ENCODE measurements around the gene ANKRD13A.
"Not testable (repeated sequence)": the region's sequence is repeated elsewhere in the genome, so short reads cannot be mapped to it uniquely, and the experiment has no call there.

The ANKRD13A gene

GRCh38 chr12:110006115-110006514, 6.9 kb downstream of the ANKRD13A start:
- in situ Hi-C loops (cut with MboI; ENCODE audit: low sequenced_read_pairs): no loop called here

DNA sequence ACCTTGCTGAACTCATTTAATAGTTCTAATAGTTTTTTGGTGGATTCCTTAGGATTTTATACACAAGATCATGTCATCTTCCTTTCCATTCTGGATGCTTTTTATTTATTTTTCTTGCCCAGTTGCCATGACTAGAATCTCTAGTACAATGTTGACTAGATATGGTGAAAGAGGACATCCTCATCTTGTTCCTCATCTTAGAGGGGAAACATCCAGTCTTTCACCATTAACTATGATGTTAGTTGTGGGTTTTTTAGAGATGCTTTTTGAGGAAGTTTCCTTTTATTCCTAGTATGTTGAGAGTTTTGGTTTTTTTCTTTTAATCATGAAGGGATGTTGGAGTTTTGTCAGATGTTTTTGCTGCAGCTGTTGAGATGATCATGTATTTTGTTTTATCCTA, 8.7 kb downstream of the ANKRD13A start:
- in situ Hi-C loops (cut with MboI; ENCODE audit: low sequenced_read_pairs): no loop called here

- in situ Hi-C loops (cut with MboI; ENCODE audit: low sequenced_read_pairs): not testable (repeated sequence)
These were observed 9.6 kb downstream of the ANKRD13A start for GRCh38 chr12:110008681-110009398.

- in situ Hi-C loops (cut with MboI; ENCODE audit: low sequenced_read_pairs): no loop called here
These were observed 11.9 kb downstream of the ANKRD13A start for GRCh38 chr12:110010853-110011723.

DNA sequence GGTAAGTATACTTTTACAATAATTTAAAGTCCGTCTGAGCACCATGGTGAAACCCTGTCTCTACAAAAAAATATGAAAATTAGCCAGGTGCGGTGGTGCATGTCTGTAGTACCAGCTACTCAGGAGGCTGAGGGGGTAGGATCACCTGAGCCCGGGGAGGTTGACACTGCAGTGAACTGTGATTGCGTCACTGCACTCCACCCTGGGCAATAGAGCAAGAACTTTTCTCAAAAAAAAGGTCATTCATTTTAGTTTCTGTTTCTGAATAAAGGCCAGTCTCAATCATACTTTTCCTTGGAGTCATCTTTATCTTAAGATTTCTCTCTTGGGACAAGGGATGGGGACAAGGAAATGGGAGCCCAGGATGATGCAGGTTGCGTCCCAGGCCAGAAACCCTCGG, 12.9 kb downstream of the ANKRD13A start:
- in situ Hi-C loops (cut with MboI; ENCODE audit: low sequenced_read_pairs): no loop called here

DNA sequence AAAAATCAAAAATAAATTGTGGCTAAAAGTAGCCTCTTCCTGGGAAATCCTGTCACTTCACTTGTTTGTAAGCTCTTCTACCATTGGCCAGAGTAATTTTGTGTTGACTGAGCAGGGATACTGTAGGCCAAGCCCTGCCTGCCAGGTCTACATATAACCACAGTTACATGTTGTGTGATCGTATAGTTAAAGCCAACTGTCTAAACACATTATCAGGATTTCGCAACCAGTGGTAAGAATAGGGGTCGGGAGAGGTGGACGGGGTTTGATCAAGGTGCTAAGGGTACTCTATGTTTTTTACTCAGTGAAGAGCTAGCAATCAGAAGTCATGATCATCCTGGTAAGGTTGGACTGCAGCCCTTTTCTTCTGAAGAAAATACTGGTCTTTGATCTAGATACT, 13.4 kb downstream of the ANKRD13A start:
- in situ Hi-C loops (cut with MboI; ENCODE audit: low sequenced_read_pairs): no loop called here

DNA sequence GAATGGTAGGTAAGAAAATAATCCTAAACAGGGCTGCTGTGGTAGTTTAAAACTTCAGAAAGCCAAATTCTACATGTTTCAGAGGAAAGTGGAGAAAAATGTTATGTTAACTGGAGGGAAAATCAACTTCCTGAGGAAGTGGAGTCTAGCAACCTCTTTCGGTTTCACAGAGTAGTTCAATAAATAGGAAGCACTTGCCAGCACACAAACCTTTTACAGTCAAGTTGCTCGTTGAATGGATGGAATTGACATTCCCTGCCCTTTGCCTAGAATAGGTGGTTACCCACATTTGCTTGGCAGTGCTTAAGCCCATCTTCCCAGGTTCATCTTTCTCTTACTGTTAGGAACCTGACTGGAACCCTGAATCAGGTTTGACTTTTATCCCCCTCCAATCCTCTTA, 15.9 kb downstream of the ANKRD13A start:
- in situ Hi-C loops (cut with MboI; ENCODE audit: low sequenced_read_pairs): no loop called here

GRCh38 chr12:110020956-110021355, 21.7 kb downstream of the ANKRD13A start:
- in situ Hi-C loops (cut with MboI; ENCODE audit: low sequenced_read_pairs): no loop called here

DNA sequence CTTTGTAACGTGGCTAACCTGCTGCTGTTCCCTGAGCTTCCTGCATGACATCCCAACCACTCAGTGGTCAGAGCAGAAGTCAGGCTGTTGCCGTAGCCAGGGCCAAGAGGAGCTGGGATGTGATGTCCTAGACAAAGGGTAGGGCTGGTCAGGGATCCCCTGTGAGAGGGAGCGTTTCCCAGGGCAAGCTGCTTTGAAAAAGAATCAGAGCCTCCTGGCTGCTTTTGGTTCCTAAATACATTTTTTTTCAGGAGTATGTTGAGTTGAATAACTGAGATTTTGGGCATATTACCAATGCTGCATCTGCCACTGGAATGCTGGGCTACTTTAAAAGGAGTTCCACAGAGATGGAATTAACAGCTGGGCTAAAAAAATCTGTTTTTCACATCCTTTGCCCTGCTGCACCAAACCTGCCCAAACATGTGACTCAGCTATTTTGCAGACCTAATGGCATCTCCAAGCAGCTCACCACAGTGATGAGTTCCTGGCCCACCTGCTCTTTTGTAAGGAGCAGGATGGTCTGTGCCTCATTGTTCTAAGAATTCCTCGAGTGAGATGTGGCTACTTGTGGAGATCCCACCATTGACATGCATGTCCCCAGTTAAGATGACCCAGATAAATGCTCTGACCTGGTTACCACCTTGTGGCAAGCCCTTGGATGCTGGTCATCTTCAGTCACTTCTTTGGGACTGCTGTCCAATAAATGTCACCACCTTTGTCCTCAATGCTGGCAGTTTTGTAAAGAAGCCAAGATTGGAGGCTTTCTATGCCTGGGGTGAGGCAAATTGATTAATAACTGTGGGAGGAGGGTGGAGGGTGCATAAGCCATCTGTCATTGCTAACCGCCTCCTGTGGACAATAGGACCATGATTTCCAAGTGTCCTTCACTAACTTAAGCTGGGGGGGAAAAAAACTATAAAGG, 24.1 kb downstream of the ANKRD13A start:
- in situ Hi-C loops (cut with MboI; ENCODE audit: low sequenced_read_pairs): no loop called here

DNA sequence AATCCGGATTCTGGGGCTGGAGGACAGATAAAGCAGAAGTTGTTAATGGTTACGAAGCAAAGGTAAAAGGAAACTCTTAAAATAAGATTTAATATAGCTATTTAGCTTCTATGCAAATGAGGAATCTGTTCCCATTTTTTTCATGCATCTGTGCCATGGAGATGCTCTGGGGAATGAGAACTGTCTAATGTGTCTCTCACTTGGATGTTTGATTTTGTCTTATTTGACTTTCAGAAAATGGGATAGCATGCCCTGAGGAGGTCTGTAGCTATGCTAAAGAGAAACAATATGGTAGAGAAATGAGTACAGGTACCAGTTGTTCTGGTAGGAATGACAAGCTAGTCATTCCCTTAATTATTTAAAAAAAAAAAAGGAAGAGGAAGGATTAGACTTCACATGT, 24.8 kb downstream of the ANKRD13A start:
- in situ Hi-C loops (cut with MboI; ENCODE audit: low sequenced_read_pairs): no loop called here

DNA sequence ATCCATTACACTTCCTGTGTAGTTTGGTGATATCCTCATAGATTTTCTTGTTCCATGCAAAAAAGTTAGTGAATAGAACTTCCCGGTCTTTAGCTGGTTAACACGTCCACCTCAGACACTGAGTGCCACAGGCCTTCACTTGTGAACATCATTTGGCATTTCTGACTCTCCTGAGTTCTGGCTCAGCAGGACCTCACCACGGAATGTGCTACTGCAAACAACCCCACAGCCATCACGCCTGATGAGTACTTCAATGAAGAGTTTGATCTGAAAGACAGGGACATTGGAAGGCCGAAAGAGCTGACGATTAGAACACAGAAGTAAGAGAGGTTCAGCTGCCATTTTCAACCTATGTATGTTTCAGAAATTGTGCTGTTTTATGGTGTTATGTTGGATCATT, 29.1 kb downstream of the ANKRD13A start:
- in situ Hi-C loops (cut with MboI; ENCODE audit: low sequenced_read_pairs): no loop called here

- in situ Hi-C loops (cut with MboI; ENCODE audit: low sequenced_read_pairs): no loop called here
These were observed 30.1 kb downstream of the ANKRD13A start for GRCh38 chr12:110029290-110029815.

- in situ Hi-C loops (cut with MboI; ENCODE audit: low sequenced_read_pairs): no loop called here
These were observed 34.7 kb downstream of the ANKRD13A start for GRCh38 chr12:110033888-110034287.

DNA sequence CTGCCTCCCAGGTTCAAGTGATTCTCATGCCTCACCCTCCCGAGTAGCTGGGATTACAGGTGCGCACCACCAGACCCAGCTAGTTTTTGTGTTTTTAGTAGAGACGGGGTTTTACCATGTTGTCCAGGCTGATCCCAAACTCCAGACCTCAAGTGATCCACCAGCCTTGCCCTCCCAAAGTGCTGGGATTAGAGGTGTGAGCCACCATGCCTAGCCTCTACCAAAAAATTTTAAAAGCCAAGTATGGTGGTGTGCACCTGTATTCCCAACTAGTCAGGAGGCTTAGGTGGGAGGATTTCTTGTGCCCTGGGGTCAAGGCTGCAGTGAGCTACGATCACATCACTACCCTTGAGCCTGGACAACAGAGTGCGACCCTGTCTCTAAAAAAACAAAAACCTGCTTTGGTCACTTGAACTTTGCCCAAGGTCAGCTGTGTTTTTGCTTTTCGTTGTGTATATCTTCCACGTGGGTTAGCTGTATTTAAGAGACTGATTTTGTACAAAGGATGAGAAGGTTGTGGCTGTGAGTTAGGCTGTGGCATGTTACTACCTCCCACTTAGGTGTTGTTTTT, 36.4 kb downstream of the ANKRD13A start:
- in situ Hi-C loops (cut with MboI; ENCODE audit: low sequenced_read_pairs): no loop called here

DNA sequence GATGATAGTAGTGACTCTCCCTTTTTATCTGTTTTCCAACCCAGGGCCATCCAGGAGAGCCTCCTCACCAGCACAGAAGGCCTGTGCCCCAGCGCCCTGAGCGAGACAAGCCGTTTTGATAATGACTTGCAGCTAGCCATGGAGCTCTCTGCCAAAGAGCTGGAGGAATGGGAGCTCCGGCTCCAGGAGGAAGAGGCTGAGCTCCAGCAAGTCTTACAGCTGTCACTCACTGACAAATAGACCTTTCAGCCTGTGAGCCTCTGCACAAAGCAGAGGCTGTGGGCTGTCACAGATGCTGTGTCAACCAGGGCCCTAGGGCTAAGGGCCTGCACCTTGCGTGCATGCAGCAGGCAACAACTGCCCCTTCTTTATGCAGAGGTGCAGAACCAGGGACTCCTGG, 38.1 kb downstream of the ANKRD13A start:
- in situ Hi-C loops (cut with MboI; ENCODE audit: low sequenced_read_pairs): no loop called here

GRCh38 chr12:110038741-110039084, 39.5 kb downstream of the ANKRD13A start:
- in situ Hi-C loops (cut with MboI; ENCODE audit: low sequenced_read_pairs): no loop called here

GRCh38 chr12:110039085-110039807, 40.0 kb downstream of the ANKRD13A start:
- in situ Hi-C loops (cut with MboI; ENCODE audit: low sequenced_read_pairs): no loop called here

DNA sequence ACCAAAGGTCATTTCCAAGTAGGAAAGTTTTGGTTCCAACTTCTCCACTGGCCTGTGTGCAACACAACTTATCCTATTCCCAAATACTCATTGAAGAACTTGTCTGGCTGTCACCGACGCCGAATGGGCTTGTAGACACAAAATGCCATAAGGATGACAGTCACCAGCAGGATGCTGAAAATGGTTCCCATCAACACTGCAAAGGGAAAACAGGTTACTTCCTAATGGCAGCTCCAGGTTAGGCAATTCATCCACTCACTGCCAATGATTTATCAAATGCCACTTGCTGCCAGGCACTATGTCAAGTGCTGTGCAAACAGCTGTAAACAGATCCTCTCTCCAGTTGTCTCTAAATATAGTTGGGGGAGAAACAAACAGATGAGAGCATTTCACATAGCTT, 43.0 kb downstream of the ANKRD13A start:
- in situ Hi-C loops (cut with MboI; ENCODE audit: low sequenced_read_pairs): no loop called here

DNA sequence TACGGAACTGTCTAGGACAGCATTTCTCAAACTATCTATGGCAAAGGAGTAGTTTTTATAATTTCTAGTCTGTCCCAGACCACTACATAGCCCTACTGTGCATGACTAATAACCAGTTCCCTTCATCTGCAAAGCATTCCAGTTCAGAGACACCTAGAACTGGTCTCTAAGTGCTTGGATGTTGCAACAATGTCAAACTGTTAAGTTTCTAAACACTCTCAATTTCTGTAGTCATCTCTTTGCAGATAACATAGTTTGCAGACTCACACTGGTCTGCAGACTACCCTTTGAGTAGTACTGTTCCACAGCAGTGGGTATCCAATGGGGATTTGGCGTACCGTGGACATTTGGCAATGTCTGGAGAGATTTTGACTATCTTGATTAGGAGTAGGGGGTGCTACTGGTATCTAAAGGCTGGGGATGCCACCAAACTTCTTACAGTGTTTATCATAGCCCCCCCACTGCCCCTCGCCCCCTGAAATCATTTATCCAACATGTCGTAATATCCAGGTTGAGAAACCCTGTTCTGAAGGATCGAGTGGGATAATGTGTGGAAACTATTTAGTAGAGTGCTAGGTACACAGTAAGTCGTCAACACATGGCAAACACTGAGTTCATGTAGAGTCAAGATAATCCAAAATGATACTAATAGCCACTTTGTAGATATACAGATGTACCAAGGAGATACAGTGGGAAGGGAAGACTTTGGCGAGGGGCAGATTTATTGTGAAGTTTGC, 47.4 kb downstream of the ANKRD13A start:
- in situ Hi-C loops (cut with MboI; ENCODE audit: low sequenced_read_pairs): no loop called here
